Epithelial cell of esophagus (primary cell): ENCODE data around the gene PAX5.

Experiments
- DNase-seq: peaks from one replicate; pipeline ENCODE4 v3.0.0; 2010; ENCODE audit warnings: low read depth
- H3K4me3 ChIP-seq: 2 replicates; pipeline ENCODE4 v1.5.1; 2011; ENCODE audit warnings: mild to moderate bottlenecking, low read length, control low read depth
- CTCF ChIP-seq: IDR thresholded peaks from 2 replicates; pipeline ENCODE4 v1.5.1; 2011; ENCODE audit warnings: low read depth, mild to moderate bottlenecking, low read length, control low read depth, inconsistent platforms; ENCODE audit not compliant: insufficient read depth; ENCODE audit errors: missing control alignments

PAX5 gene

DNA sequence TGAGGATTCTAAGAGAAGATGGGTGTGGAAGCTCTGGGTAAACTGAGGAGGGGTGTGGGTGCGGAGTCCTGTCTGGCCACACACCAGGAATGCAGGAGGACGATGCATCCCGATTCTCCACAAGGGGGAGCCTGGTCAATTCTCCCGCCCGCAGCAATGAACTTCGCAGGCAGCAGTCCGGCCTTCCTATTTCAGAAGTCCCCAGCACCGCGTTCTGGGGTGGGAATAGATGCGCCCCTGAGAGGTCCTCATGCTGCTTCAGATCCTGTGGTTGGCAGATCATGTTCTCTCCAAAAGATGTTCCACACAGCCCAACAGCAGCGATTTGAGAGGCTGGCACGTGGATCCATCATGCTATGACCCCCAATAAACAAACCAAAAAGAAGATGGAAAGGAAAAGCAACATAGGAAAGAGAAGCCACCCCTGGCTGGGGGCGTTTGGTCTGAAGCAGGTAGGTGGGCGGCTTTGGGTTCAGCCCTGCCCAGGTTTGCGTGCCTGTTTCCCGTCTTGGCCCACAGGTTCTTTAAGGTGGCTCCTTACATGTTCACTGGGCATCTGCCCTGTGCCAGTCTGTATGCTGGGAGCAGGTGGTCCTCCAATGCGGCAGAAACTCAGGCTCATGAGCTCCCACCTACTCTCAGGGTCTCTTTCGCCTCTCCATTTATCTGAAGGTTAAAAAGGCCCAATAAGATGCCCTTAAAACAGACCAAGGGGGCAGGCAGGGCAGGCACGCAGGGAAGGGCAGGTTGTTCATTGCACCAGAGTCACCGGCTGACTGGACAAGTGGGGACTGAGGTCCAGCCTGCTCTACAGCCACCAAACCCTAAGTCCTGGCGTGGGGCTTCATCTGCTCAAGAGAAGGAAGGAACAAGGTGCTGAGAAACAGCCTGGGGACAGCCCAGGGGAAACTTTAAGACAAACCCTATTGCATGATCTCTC, 171.6 kb downstream of the PAX5 start:
- TF ChIP-seq CTCF: peak; percentile 76
- peak; percentile 50 for DNase-seq
- H3K4me3 ChIP-seq: no peak overlapping the region

- no peak for DNase-seq
- H3K4me3 ChIP-seq: no peak overlapping the region
- no peak for TF ChIP-seq CTCF
Observed at GRCh38 chr9:36861528-36862205, 172.4 kb downstream of the PAX5 start.

DNA sequence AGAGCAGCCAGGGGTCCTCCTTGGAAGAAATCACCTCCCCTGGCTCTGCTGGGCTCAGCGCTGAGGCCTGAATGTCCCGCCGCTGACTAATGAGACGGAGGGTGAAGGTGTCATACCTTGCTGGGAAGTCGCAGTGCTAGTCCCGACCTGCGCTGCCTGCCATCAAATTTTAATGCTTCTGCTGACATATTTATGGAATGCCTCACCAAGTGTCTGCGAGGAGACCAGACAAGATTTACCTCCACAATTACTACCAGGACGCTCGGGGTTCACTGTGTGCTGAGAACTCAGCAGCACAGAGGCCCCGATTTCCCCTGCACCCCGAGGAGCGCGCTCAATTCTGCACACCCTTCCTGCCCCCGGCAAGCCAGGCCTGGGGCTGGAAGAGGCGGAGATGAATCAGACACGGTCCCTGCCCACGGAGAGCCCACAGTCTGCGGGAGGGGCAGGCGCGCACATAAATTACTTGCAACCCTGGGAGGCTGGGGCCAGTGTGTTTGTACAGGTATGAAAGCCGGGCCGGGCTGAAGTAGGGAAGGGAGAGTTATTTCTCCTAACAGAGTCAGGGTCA, 175.2 kb downstream of the PAX5 start:
- peak; percentile 87 for DNase-seq
- no peak overlapping the region for H3K4me3 ChIP-seq
- TF ChIP-seq CTCF: no peak

DNA sequence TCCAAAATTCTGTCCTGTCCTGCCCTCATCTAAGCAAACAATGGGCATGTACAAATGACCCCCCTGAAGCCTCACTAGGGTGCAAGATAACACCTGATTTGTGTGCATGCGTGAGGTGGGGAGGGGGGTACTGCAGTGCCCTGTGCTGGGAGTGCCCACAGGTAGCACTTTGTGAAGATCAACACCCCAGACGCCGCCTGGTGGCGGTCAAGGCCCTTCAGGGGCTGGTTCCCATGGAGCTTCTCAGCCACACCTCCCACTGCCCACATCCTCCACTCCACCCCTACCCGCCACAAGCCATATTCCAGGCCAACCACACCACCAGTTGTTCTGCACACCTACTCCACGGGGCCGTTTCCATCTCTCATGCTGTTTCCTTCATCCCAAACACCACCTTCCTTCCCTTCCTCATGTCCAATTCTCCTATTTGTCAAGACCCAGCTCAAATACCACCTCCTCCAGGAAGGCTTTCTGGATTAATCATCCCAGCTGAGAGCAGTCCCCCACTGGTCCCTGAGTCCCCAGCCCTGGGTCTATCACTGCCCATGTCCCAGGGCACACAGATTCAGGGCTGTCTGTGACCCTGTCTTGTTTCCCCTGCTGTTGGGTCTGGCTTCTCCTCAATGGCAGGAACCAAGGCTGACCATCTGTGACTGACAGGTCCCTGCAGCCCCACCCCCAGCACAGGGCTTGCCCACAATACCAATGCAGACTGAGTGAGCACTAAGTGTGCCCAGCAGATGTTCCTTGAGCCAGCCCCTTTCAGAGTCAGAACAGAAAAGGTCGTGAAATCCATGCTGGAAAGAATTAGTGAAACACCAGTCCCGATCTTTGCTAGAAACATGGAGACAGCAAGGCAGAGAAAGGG, 178.4 kb downstream of the PAX5 start:
- TF ChIP-seq CTCF: peak; percentile 38
- peak; percentile 41 for DNase-seq

DNA sequence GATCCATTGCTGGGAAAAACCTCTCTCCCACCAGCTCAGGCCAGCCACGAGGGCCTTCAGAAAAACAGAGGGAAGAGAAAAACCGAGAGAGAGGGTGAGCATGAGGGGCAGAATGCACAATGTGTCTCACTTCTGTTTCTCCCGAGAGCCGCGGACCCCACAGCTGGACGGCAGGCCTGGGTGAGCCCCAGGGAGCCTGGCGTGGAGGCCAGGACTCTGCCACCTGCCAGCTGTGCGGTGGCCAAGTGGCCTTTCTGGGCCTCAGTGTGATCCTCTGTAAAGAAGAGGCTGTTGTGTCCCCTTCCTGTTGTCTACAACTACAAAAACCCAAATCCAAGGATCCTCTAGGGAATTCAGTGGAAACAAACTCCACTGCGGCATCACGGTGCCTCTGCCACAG, 179.3 kb downstream of the PAX5 start:
- no peak for TF ChIP-seq CTCF
- no peak for DNase-seq

More for the DNA sequence above, 178.4 kb downstream of the PAX5 start:
- H3K4me3 ChIP-seq: no peak overlapping the region

GRCh38 chr9:36854034-36854433, 180.0 kb downstream of the PAX5 start:
- H3K4me3 ChIP-seq: no peak overlapping the region
- DNase-seq: no peak
- TF ChIP-seq CTCF: no peak

More for the DNA sequence above, 179.3 kb downstream of the PAX5 start:
- no peak overlapping the region for H3K4me3 ChIP-seq
